B cell (primary cell): ENCODE measurements around the gene MAD1L1. TPM values are rescaled to one million over a fixed set of nuclear protein-coding genes. Genes with fewer than 3 reads are reported as not detected.

ENCODE experiments used
- ATAC-seq: fragments of 200-7000 bp; cut with Tn5 transposase; one replicate; pipeline ENCODE4 v1.10.0; 2021; ENCODE audit warnings: low read depth, mild to moderate bottlenecking, moderate number of reproducible peaks, moderate library complexity
- CTCF ChIA-PET: fragments of 350-600 bp; sonication (Branson Sonifier 250); formaldehyde crosslinking; loops from one replicate; lab custom pipeline; 2021; ENCODE audit warnings: antibody characterized with exemption, inconsistent platforms; lab: Charles Lee
- POLR2A ChIA-PET: fragments of 350-600 bp; sonication (Branson Sonifier 250); formaldehyde crosslinking; loops from one replicate; lab custom pipeline; 2021; ENCODE audit warnings: antibody characterized with exemption; lab: Charles Lee
- DNase-seq: peaks from one replicate; pipeline ENCODE4 v3.0.0; 2013
- H2AFZ ChIP-seq: 2 replicates; pipeline ENCODE4 v1.6.1; 2012; ENCODE audit warnings: mild to moderate bottlenecking, low read depth, low read length; ENCODE audit not compliant: insufficient read depth, poor library complexity, severe bottlenecking
- H3K27ac ChIP-seq, 2 donors: 1 replicate in 1 of 2; 2 replicates in 1 of 2; pipeline ENCODE4 v1.5.1; 2012 to 2013; ENCODE audit warnings: low read length in 2 of 2, mild to moderate bottlenecking in 2 of 2, moderate library complexity in 1 of 2
- H3K27me3 ChIP-seq, 4 experiments: fragments of 200-600 bp in 1 of 4; sonication (generic) in 1 of 4; replicated peaks in 1 of 4; 1 replicate in 2 of 4; 2 replicates in 2 of 4; pipeline versions ENCODE4 v1.6.1 to v1.7.0; 2013 to 2016; ENCODE audit warnings: low read length in 3 of 4, mild to moderate bottlenecking in 2 of 4, mixed read lengths in 1 of 4, moderate library complexity in 1 of 4; ENCODE audit not compliant: insufficient read depth in 4 of 4, control insufficient read depth in 3 of 4; ENCODE audit errors: control extremely low read depth in 1 of 4
- H3K36me3 ChIP-seq, 2 experiments: replicated peaks in 1 of 2; 1 replicate in 1 of 2; 2 replicates in 1 of 2; pipeline versions ENCODE4 v1.6.1 to v1.7.1; 2013; ENCODE audit warnings: low read length in 1 of 2; ENCODE audit not compliant: insufficient read depth in 2 of 2, control insufficient read depth in 1 of 2; ENCODE audit errors: control extremely low read depth in 1 of 2, extremely low read depth in 1 of 2
- H3K4me1 ChIP-seq, 2 donors: fragments of 200-600 bp in 1 of 2; sonication (generic) in 1 of 2; 1 replicate in 1 of 2; 2 replicates in 1 of 2; pipeline versions ENCODE4 v1.5.1 to v1.6.1; 2013 to 2017; ENCODE audit warnings: low read length in 2 of 2; ENCODE audit not compliant: control insufficient read depth in 2 of 2, insufficient read depth in 2 of 2
- H3K4me2 ChIP-seq: replicated peaks from 2 replicates; pipeline ENCODE3; 2012; ENCODE audit warnings: mild to moderate bottlenecking, low read depth, low read length; ENCODE audit not compliant: poor library complexity, severe bottlenecking
- H3K4me3 ChIP-seq, 5 experiments: fragments of 200-600 bp in 1 of 5; sonication (generic) in 1 of 5; 1 replicate in 3 of 5; 2 replicates in 2 of 5; pipeline versions ENCODE4 v1.5.1 to v1.7.0; 2011 to 2016; ENCODE audit warnings: low read length in 4 of 5, mild to moderate bottlenecking in 4 of 5, low read depth in 2 of 5, control low read depth in 1 of 5, moderate library complexity in 1 of 5; ENCODE audit not compliant: insufficient read depth in 1 of 5; ENCODE audit errors: control extremely low read depth in 1 of 5, extremely low read depth in 1 of 5
- H3K79me2 ChIP-seq: fragments of 200-600 bp; sonication (generic); one replicate; pipeline ENCODE4 v1.6.0; 2016; ENCODE audit warnings: low read length; ENCODE audit not compliant: control insufficient read depth, insufficient read depth
- H3K9ac ChIP-seq: fragments of 200-600 bp; sonication (generic); 2 replicates; pipeline ENCODE4 v1.6.1; 2017; ENCODE audit warnings: mild to moderate bottlenecking, low read length, moderate library complexity
- H3K9me3 ChIP-seq, 3 donors: one replicate each; pipeline versions ENCODE4 v1.6.1 to v1.7.1; 2013; ENCODE audit warnings: low read length in 2 of 3; ENCODE audit not compliant: control insufficient read depth in 2 of 3, insufficient read depth in 1 of 3; ENCODE audit errors: control extremely low read depth in 1 of 3
- H4K20me1 ChIP-seq: 2 replicates; pipeline ENCODE4 v1.6.0; 2012; ENCODE audit warnings: mild to moderate bottlenecking, low read length; ENCODE audit not compliant: insufficient read depth, control insufficient read depth, poor library complexity, severe bottlenecking
- H3K27ac Mint-ChIP-seq: one replicate; pipeline ENCODE4 v1.8.0; 2021; ENCODE audit warnings: mixed read lengths
- H3K27me3 Mint-ChIP-seq: one replicate; pipeline ENCODE4 v1.8.0; 2021; ENCODE audit warnings: mixed read lengths
- H3K4me1 Mint-ChIP-seq: one replicate; pipeline ENCODE4 v1.8.0; 2021; ENCODE audit warnings: mixed read lengths
- H3K4me3 Mint-ChIP-seq: one replicate; pipeline ENCODE4 v1.8.0; 2021; ENCODE audit warnings: mixed read lengths
- H3K9me3 Mint-ChIP-seq: one replicate; pipeline ENCODE4 v1.8.0; 2022; ENCODE audit warnings: mixed read lengths; ENCODE audit not compliant: insufficient read depth
- EZH2 ChIP-seq: IDR thresholded peaks from 2 replicates; pipeline ENCODE4 v1.6.1; 2012; ENCODE audit warnings: borderline replicate concordance, low read depth, mild to moderate bottlenecking, moderate library complexity, low read length; ENCODE audit not compliant: insufficient read depth, poor library complexity, severe bottlenecking
- WGBS: methylation state at CpG from one replicate; pipeline ENCODE4 v1.1.5; 2013; ENCODE audit warnings: missing lambda C conversion rate; ENCODE audit not compliant: insufficient coverage; 5-methylcytosine and 5-hydroxymethylcytosine counted together
- intact Hi-C: fragments of 100-400 bp; cut with micrococcal nuclease; formaldehyde crosslinking; loops from one replicate; pipeline ENCODE4 v1.10.0; 2022
- polyA plus RNA-seq: library from polyadenylated mRNA; depleted of rRNA; stranded (reverse); fragments of >200 nt; gene quantifications from 2 replicates; pipeline ENCODE4 v1.2.3, GENCODE V29; 2012
- total RNA-seq, 2 donors: library from RNA; stranded (reverse); fragments of 120-200 nt in 1 of 2; gene quantifications; 1 replicate in 1 of 2; 2 replicates in 1 of 2; pipeline versions ENCODE4 v1.2.3 to v1.2.4, GENCODE V29; 2013 to 2022
- TF ChIP-seq, protein P1 (sequence below): fragments of 200-600 bp; IDR thresholded peaks from one replicate; pipeline ENCODE4 v1.8.0; 2022; ENCODE audit warnings: antibody characterized with exemption, mild to moderate bottlenecking

MAD1L1 gene
- total and polyA plus RNA-seq, 2 donors (not counting 1 experiment from before 2014, with no cell fraction given), result 86.7 to 110 TPM

DNA sequence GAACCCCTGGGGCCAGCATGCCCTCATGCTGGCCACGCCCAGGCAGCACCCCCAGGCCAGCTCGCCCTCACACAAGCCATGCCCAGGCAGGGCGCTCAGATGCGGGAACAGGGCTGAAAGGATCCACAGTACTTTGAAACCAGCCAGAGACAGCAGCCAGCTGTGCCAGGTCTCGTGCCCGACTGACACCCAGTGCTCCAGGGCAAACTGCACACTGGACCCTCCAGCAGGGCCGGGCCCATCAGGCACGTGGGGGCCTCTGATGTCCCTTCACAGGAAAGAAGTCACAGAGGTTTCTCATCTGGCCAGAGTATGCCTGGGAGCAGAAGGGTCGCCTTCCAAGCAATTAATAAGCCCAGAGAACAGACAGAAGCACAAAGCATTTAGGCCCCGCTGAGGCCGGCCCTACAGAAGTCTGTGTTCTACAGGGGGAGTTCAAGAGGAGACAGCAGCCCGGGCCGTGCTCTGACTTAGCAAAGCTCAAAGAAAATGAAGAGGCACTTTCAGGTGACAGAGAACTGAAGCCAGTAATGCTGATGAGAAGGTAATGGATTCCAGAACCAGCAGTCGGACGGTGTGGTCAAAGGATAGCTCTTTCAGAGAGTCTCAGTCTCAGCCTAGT lies 21.4 kb downstream of the MAD1L1 start:
- POLR2A ChIA-PET, result no interaction called here
- Histone ChIP-seq H3K79me2 (no peaks in the 10 kb centered on the region), H3K4me3 (no peak overlapping the region), H2AFZ (no peak overlapping the region), H3K36me3 (peaks cover 0 to 56% of the 10 kb centered on the region in 2 experiments), H3K27ac (no peak overlapping the region), H3K27me3 (no peaks in the 10 kb centered on the region), H3K9ac (no peak overlapping the region), H3K9me3 (peaks cover 0 to 4% (median 0%) of the 10 kb centered on the region in 3 donors), H3K4me1 (peaks cover 0 to 5% of the 10 kb centered on the region in 2 donors), H3K4me2 (no peak overlapping the region), H4K20me1 (no peaks in the 10 kb centered on the region)
- no peak for DNase-seq
- CTCF ChIA-PET, result interaction anchor here (0.5 to 2.2 kb wide), 3 partner anchors 137 to 549 kb away, joined by 3 to 11 read pairs (median 3); partner anchors contain the start of gene EIF3B
- Mint-ChIP-seq H3K4me1 (peaks cover 6% of the 10 kb centered on the region), H3K9me3 (no peaks in the 10 kb centered on the region), H3K4me3 (no peak overlapping the region), H3K27me3 (no peaks in the 10 kb centered on the region), H3K27ac (no peak overlapping the region)
- 97% methylated on average over 15 of the region's 15 CpGs for WGBS
- no peak for ATAC-seq
- intact Hi-C loops, result no loop called here
- TF ChIP-seq EZH2, result no peak
- TF ChIP-seq, protein P1, sequence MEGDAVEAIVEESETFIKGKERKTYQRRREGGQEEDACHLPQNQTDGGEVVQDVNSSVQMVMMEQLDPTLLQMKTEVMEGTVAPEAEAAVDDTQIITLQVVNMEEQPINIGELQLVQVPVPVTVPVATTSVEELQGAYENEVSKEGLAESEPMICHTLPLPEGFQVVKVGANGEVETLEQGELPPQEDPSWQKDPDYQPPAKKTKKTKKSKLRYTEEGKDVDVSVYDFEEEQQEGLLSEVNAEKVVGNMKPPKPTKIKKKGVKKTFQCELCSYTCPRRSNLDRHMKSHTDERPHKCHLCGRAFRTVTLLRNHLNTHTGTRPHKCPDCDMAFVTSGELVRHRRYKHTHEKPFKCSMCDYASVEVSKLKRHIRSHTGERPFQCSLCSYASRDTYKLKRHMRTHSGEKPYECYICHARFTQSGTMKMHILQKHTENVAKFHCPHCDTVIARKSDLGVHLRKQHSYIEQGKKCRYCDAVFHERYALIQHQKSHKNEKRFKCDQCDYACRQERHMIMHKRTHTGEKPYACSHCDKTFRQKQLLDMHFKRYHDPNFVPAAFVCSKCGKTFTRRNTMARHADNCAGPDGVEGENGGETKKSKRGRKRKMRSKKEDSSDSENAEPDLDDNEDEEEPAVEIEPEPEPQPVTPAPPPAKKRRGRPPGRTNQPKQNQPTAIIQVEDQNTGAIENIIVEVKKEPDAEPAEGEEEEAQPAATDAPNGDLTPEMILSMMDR, result no peak

DNA sequence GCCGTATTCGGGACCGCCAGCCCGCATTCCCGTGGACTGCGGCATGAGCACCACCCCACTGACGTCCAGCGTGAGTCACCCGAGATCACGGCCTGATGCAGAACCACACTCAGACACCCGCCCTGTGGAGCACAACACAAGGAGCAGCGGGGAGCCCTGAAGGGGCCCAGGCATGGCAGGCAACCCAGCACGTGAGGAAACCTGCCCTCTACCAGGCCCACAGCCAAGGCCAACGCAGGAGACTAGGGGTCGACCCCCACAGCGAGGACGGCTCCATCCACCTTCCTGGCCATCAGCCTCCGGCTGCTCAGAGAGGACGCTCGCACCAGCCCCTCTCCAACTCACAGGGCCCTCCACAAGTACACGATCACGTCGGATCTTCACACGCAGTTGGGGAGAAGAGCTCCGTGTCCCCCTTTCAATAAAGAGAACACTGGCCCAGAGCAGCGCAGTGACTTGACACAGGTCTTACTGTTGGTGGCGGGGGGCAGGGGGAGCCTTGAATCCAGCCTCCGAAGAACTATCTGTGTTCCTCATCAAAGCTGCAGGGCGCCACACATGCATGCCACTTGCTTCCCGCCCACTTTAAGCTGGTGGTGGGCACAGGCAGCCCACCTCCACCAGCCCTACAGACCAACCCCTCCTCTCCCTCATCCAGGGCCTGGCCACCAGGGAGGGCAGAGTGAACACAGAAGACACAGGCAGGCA lies 22.0 kb downstream of the MAD1L1 start:
- Histone ChIP-seq H3K27me3 (no peaks in the 10 kb centered on the region), H3K9me3 (peaks cover 0 to 4% (median 0%) of the 10 kb centered on the region in 3 donors), H3K36me3 (peaks cover 0 to 49% of the 10 kb centered on the region in 2 experiments), H3K27ac (no peak overlapping the region), H3K4me2 (no peak overlapping the region), H2AFZ (no peak overlapping the region), H3K4me3 (no peak overlapping the region), H4K20me1 (no peaks in the 10 kb centered on the region), H3K4me1 (peaks cover 0 to 5% of the 10 kb centered on the region in 2 donors), H3K79me2 (no peaks in the 10 kb centered on the region), H3K9ac (no peak overlapping the region)
- DNase-seq (no peak), ATAC-seq (no peak)
- no peak overlapping the region for H3K27ac Mint-ChIP-seq
- TF ChIP-seq, protein P1, result no peak
- no peak for TF ChIP-seq EZH2
- intact Hi-C loops, result no loop called here
- POLR2A ChIA-PET, result no interaction called here
- H3K4me3 Mint-ChIP-seq, result no peak overlapping the region
- no peaks in the 10 kb centered on the region for H3K27me3 Mint-ChIP-seq
- CTCF ChIA-PET, result interaction anchor here (1.1 to 3.7 kb wide), 4 partner anchors 111 to 171 kb away, joined by 3 to 21 read pairs (median 12); partner anchors contain the start of gene EIF3B
- H3K4me1 Mint-ChIP-seq, result peaks cover 6% of the 10 kb centered on the region
- H3K9me3 Mint-ChIP-seq, result no peaks in the 10 kb centered on the region
- 95% methylated on average over 30 of the region's 30 CpGs for WGBS
